Ramos (cell line): ENCODE results near the gene GLCE.
"Not testable (repeated sequence)": the region's sequence is repeated elsewhere in the genome, so short reads cannot be mapped to it uniquely, and the experiment has no call there.

Experiments
- in situ Hi-C: fragments of 300-500 bp; cut with MboI; formaldehyde crosslinking; loops from one replicate; pipeline ENCODE4 v1.14.3; 2022; ENCODE audit warnings: low sequenced_read_pairs; ENCODE audit not compliant: unreplicated experiment

Gene GLCE

GRCh38 chr15:69158201-69158842, 2.1 kb upstream of the GLCE start:
- in situ Hi-C loops: no loop called here

- in situ Hi-C loops: no loop called here
These were observed 1.6 kb upstream of the GLCE start for GRCh38 chr15:69158843-69159240.

GRCh38 chr15:69159805-69160140, 662 bp upstream of the GLCE start:
- in situ Hi-C loops: no loop called here

- in situ Hi-C loops: no loop called here
These were observed 843 bp downstream of the GLCE start for GRCh38 chr15:69161079-69161877.

- in situ Hi-C loops: no loop called here
These were observed 1.4 kb downstream of the GLCE start for GRCh38 chr15:69161878-69162213.

- in situ Hi-C loops: no loop called here
These were observed 2.8 kb downstream of the GLCE start for GRCh38 chr15:69163141-69163669.

GRCh38 chr15:69164807-69165636, 4.6 kb downstream of the GLCE start:
- in situ Hi-C loops: no loop called here

GRCh38 chr15:69165637-69166025, 5.2 kb downstream of the GLCE start:
- in situ Hi-C loops: no loop called here

GRCh38 chr15:69167218-69167846, 6.9 kb downstream of the GLCE start:
- in situ Hi-C loops: no loop called here

GRCh38 chr15:69168361-69168760, 7.9 kb downstream of the GLCE start:
- in situ Hi-C loops: not testable (repeated sequence)

GRCh38 chr15:69169540-69169939, 9.1 kb downstream of the GLCE start:
- in situ Hi-C loops: not testable (repeated sequence)

GRCh38 chr15:69170597-69170996, 10.2 kb downstream of the GLCE start:
- in situ Hi-C loops: no loop called here

- in situ Hi-C loops: no loop called here
These were observed 12.4 kb downstream of the GLCE start for GRCh38 chr15:69172847-69173246.

GRCh38 chr15:69175536-69175935, 15.1 kb downstream of the GLCE start:
- in situ Hi-C loops: no loop called here

GRCh38 chr15:69181424-69181823, 21.0 kb downstream of the GLCE start:
- in situ Hi-C loops: no loop called here

GRCh38 chr15:69185216-69185615, 24.8 kb downstream of the GLCE start:
- in situ Hi-C loops: no loop called here

- in situ Hi-C loops: no loop called here
These were observed 25.3 kb downstream of the GLCE start for GRCh38 chr15:69185706-69186105.

- in situ Hi-C loops: no loop called here
These were observed 28.7 kb downstream of the GLCE start for GRCh38 chr15:69189157-69189556.

- in situ Hi-C loops: no loop called here
These were observed 29.7 kb downstream of the GLCE start for GRCh38 chr15:69190091-69190490.

GRCh38 chr15:69190504-69190903, 30.1 kb downstream of the GLCE start:
- in situ Hi-C loops: no loop called here
